PFSK-1 (cell line): ENCODE results near the gene MITF.

Source experiments
- FOXP2 ChIP-seq: optimal IDR thresholded peaks from 2 replicates; pipeline ENCODE3; 2011; ENCODE audit warnings: borderline replicate concordance, control low read depth, inconsistent platforms; ENCODE audit not compliant: insufficient read depth; ENCODE audit errors: extremely low read length, extremely low read depth
- POLR2AphosphoS5 ChIP-seq: IDR thresholded peaks from 2 replicates; pipeline ENCODE4 v1.6.1; 2012; ENCODE audit warnings: low read depth, mild to moderate bottlenecking, control low read depth, low read length, moderate library complexity
- REST ChIP-seq, 2 experiments: IDR thresholded peaks; 2 replicates each; pipeline versions ENCODE4 v1.6.1 to v1.8.0; 2011 to 2012; ENCODE audit warnings: low read depth in 2 of 2, low read length in 2 of 2, control low read depth in 1 of 2, inconsistent platforms in 1 of 2, mild to moderate bottlenecking in 1 of 2, moderate library complexity in 1 of 2; ENCODE audit not compliant: insufficient read depth in 1 of 2
- SIN3A ChIP-seq: IDR thresholded peaks from 2 replicates; pipeline ENCODE4 v1.6.1; 2012; ENCODE audit warnings: mild to moderate bottlenecking, low read length, moderate library complexity, borderline replicate concordance; ENCODE audit not compliant: insufficient read depth
- TAF1 ChIP-seq: IDR thresholded peaks from 2 replicates; pipeline ENCODE4 v1.6.1; 2012; ENCODE audit warnings: low read length, control low read depth, borderline replicate concordance; ENCODE audit not compliant: insufficient read depth

MITF gene

DNA sequence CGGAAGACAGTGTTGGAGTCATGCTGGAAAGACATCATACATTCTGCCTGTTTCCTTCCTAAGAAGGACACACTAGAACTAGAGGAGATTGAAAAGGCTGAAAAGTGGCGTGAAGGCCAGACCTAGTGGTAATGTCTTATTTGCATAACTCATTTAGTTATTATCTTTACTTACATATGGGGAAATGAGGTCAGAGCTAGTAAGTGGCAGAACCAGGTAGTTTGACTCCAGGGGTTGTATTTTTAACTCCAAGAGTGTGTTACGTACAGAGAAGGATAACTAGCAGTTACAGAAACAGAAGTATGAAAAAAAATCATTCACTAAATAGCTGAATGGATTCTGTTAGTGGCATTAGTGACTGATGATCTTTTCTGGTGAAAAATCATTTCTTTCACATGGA is 108.0 kb downstream of the MITF start:
- no peak for TF ChIP-seq SIN3A
- TF ChIP-seq POLR2AphosphoS5 = no peak
- no peak for TF ChIP-seq REST (IDR thresholded peaks at IDR 0.05; ENCODE audit: insufficient read depth in 1 of 2, low read depth in 2 of 2, low read length in 2 of 2)
- TF ChIP-seq FOXP2 = no peak
- TF ChIP-seq TAF1 = no peak

GRCh38 chr3:69848113-69848512 is 108.8 kb downstream of the MITF start:
- TF ChIP-seq REST (IDR thresholded peaks at IDR 0.05; ENCODE audit: insufficient read depth in 1 of 2, low read depth in 2 of 2, low read length in 2 of 2) (no peak), SIN3A (no peak), POLR2AphosphoS5 (no peak), TAF1 (no peak), FOXP2 (no peak)

DNA sequence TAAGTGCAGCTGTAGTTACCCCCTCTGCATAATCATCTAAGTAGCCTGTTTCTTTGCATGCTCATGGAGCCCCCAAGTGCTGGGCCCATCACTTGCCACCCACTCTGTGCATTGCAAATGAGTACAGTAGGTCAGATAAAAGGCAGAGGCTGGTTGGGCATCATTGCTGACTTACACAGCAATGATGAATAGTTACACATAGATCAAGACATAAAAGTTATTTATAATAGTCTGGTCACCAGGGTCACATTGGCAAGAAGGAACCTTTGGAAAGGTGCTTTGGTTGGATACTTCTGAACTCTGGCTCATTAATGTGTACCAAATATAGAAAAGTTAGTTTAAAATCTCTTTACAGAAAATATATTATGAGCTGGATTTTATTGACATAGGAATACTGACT is 111.6 kb downstream of the MITF start:
- TF ChIP-seq SIN3A = no peak
- TF ChIP-seq REST (IDR thresholded peaks at IDR 0.05; ENCODE audit: insufficient read depth in 1 of 2, low read depth in 2 of 2, low read length in 2 of 2) = no peak
- no peak for TF ChIP-seq POLR2AphosphoS5
- TF ChIP-seq TAF1 = no peak
- TF ChIP-seq FOXP2 = no peak

DNA sequence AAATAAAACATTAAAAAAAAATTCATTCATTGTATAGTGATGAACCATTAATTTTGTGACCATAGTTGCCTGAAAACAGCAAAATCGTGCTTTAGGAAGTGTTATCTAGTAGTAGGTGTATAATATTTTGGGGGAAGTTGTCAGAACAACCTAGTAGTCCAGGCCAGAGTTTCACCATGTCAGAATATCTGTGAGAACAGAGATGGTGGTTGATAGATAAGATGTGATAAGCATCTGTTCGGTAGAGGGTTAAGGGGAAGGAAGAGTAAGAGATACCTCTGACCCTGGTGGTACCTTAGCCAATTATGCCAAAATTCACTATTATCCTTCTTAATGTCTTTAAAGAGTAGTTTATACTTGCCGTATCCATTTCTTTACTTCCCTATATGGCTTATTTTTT is 113.8 kb downstream of the MITF start:
- TF ChIP-seq POLR2AphosphoS5 = no peak
- TF ChIP-seq REST (IDR thresholded peaks at IDR 0.05; ENCODE audit: insufficient read depth in 1 of 2, low read depth in 2 of 2, low read length in 2 of 2) = no peak
- no peak for TF ChIP-seq TAF1
- TF ChIP-seq FOXP2 = no peak
- no peak for TF ChIP-seq SIN3A
